H9 (cell line): ENCODE results near the gene PITX3. TPM values are rescaled to one million over a fixed set of nuclear protein-coding genes. Genes with fewer than 3 reads are reported as not detected.
"Not testable (repeated sequence)": the region's sequence is repeated elsewhere in the genome, so short reads cannot be mapped to it uniquely, and the experiment has no call there.

Experiments used
- DNase-seq: peaks from one replicate; pipeline ENCODE4 v3.0.0-alpha.2; 2017
- H2AFZ ChIP-seq: one replicate; pipeline ENCODE4 v1.6.1; 2013; ENCODE audit warnings: mild to moderate bottlenecking, low read length, control low read depth, moderate library complexity
- H2AK5ac ChIP-seq: 2 replicates; pipeline ENCODE4 v1.6.1; 2013; ENCODE audit warnings: low read length, control low read depth, mixed read lengths; ENCODE audit not compliant: insufficient read length
- H2BK120ac ChIP-seq: one replicate; pipeline ENCODE4 v1.6.1; 2013; ENCODE audit warnings: low read depth, mild to moderate bottlenecking, low read length, control low read depth, inconsistent platforms; ENCODE audit not compliant: poor library complexity, severe bottlenecking
- H2BK12ac ChIP-seq: 2 replicates; pipeline ENCODE4 v1.6.1; 2013; ENCODE audit warnings: low read length, control low read depth, mixed read lengths, low read depth; ENCODE audit not compliant: insufficient read length
- H2BK15ac ChIP-seq: 2 replicates; pipeline ENCODE4 v1.6.1; 2013; ENCODE audit warnings: low read depth, low read length, control low read depth
- H2BK20ac ChIP-seq: one replicate; pipeline ENCODE4 v1.6.1; 2013; ENCODE audit warnings: low read depth, mild to moderate bottlenecking, low read length, control low read depth, inconsistent platforms; ENCODE audit not compliant: poor library complexity, severe bottlenecking
- H2BK5ac ChIP-seq: 2 replicates; pipeline ENCODE4 v1.6.1; 2013; ENCODE audit warnings: low read length, control low read depth, mixed read lengths; ENCODE audit not compliant: insufficient read length
- H3K14ac ChIP-seq: 2 replicates; pipeline ENCODE4 v1.6.1; 2013; ENCODE audit warnings: low read length, control low read depth; ENCODE audit not compliant: insufficient read depth
- H3K18ac ChIP-seq: 2 replicates; pipeline ENCODE4 v1.6.1; 2013; ENCODE audit warnings: low read depth, mild to moderate bottlenecking, mixed read lengths, low read length, control low read depth; ENCODE audit not compliant: insufficient read length
- H3K23ac ChIP-seq: 2 replicates; pipeline ENCODE4 v1.6.1; 2013; ENCODE audit warnings: low read length, control low read depth, mixed read lengths, low read depth; ENCODE audit not compliant: insufficient read length
- H3K23me2 ChIP-seq: 2 replicates; pipeline ENCODE4 v1.6.1; 2013; ENCODE audit warnings: low read depth, mild to moderate bottlenecking, mixed read lengths, low read length, control low read depth; ENCODE audit not compliant: insufficient read length, poor library complexity, severe bottlenecking
- H3K27ac ChIP-seq: 2 replicates; pipeline ENCODE4 v1.5.1; 2013; ENCODE audit warnings: low read length, control low read depth, mixed read lengths, low read depth; ENCODE audit not compliant: insufficient read length
- H3K27me3 ChIP-seq: 2 replicates; pipeline ENCODE4 v1.6.1; 2013; ENCODE audit warnings: low read length, control low read depth, inconsistent platforms; ENCODE audit not compliant: insufficient read depth
- H3K4ac ChIP-seq: 2 replicates; pipeline ENCODE4 v1.6.1; 2013; ENCODE audit warnings: low read depth, mild to moderate bottlenecking, control low read depth, inconsistent platforms, low read length, moderate library complexity
- H3K4me1 ChIP-seq: 2 replicates; pipeline ENCODE4 v1.6.1; 2013; ENCODE audit warnings: low read length, control low read depth, inconsistent platforms; ENCODE audit not compliant: insufficient read depth
- H3K4me2 ChIP-seq: 2 replicates; pipeline ENCODE4 v1.6.1; 2013; ENCODE audit warnings: low read length, control low read depth, mixed read lengths; ENCODE audit not compliant: insufficient read length, insufficient read depth
- H3K56ac ChIP-seq: 2 replicates; pipeline ENCODE4 v1.6.1; 2013; ENCODE audit warnings: low read depth, mild to moderate bottlenecking, mixed read lengths, low read length, control low read depth; ENCODE audit not compliant: insufficient read length
- H3K79me1 ChIP-seq: 2 replicates; pipeline ENCODE4 v1.6.1; 2013; ENCODE audit warnings: low read depth, mild to moderate bottlenecking, moderate library complexity, low read length, control low read depth, inconsistent platforms; ENCODE audit not compliant: insufficient read depth, poor library complexity, severe bottlenecking
- H3K79me2 ChIP-seq: 2 replicates; pipeline ENCODE4 v1.6.1; 2013; ENCODE audit warnings: low read length, control low read depth, inconsistent platforms; ENCODE audit not compliant: insufficient read depth
- H3K9ac ChIP-seq: 2 replicates; pipeline ENCODE4 v1.6.1; 2013; ENCODE audit warnings: low read length, control low read depth, mixed read lengths; ENCODE audit not compliant: insufficient read length; ENCODE audit errors: extremely low read depth
- H3K9me3 ChIP-seq: one replicate; pipeline ENCODE4 v1.6.1; 2013; ENCODE audit warnings: low read depth, low read length, inconsistent platforms; ENCODE audit not compliant: control insufficient read depth
- H3T11ph ChIP-seq: one replicate; pipeline ENCODE4 v1.6.1; 2013; ENCODE audit warnings: mild to moderate bottlenecking, low read length, control low read depth, inconsistent platforms
- H4K20me1 ChIP-seq: one replicate; pipeline ENCODE4 v1.6.1; 2013; ENCODE audit not compliant: control insufficient read depth, insufficient read length, insufficient read depth
- H4K5ac ChIP-seq: 2 replicates; pipeline ENCODE4 v1.6.1; 2013; ENCODE audit warnings: low read depth, mild to moderate bottlenecking, mixed read lengths, low read length, control low read depth; ENCODE audit not compliant: insufficient read length
- H4K8ac ChIP-seq: replicated peaks from 2 replicates; pipeline ENCODE4 v1.6.1; 2013; ENCODE audit warnings: low read length, control low read depth, mixed read lengths, low read depth; ENCODE audit not compliant: insufficient read length
- H4K91ac ChIP-seq: 2 replicates; pipeline ENCODE4 v1.6.1; 2013; ENCODE audit warnings: low read depth, mild to moderate bottlenecking, moderate library complexity, mixed read lengths, low read length, control low read depth; ENCODE audit not compliant: insufficient read length
- H3K27ac Mint-ChIP-seq, 3 experiments: 2 replicates in 2 of 3; 3 replicates in 1 of 3; pipeline ENCODE4 v1.8.0; 2020 to 2021; ENCODE audit warnings: mixed read lengths in 3 of 3, mild to moderate bottlenecking in 1 of 3, moderate library complexity in 1 of 3
- H3K27me3 Mint-ChIP-seq: 2 replicates; pipeline ENCODE4 v1.8.0; 2021; ENCODE audit warnings: low read depth, mild to moderate bottlenecking, moderate library complexity, mixed read lengths
- H3K36me3 Mint-ChIP-seq, 3 experiments: 2 replicates in 2 of 3; 3 replicates in 1 of 3; pipeline ENCODE4 v1.8.0; 2020 to 2021; ENCODE audit warnings: low read depth in 3 of 3, mixed read lengths in 3 of 3; ENCODE audit not compliant: insufficient read depth in 1 of 3
- H3K4me1 Mint-ChIP-seq, 2 experiments: 2 replicates each; pipeline ENCODE4 v1.8.0; 2020; ENCODE audit warnings: mixed read lengths in 2 of 2
- H3K4me3 Mint-ChIP-seq, 2 experiments: 2 replicates in 1 of 2; 3 replicates in 1 of 2; pipeline ENCODE4 v1.8.0; 2020 to 2021; ENCODE audit warnings: mild to moderate bottlenecking in 2 of 2, mixed read lengths in 2 of 2, moderate library complexity in 1 of 2
- H3K9me3 Mint-ChIP-seq, 2 experiments: 2 replicates in 1 of 2; 3 replicates in 1 of 2; pipeline ENCODE4 v1.8.0; 2020; ENCODE audit warnings: mild to moderate bottlenecking in 2 of 2, mixed read lengths in 2 of 2, moderate library complexity in 1 of 2
- WGBS: extraction: QIAGEN DNeasy Blood & Tissue Kit; methylation state at CpG from one replicate; pipeline ENCODE4 v1.1.7; 2013; ENCODE audit warnings: missing lambda C conversion rate, low lambda C conversion rate, mixed read lengths; ENCODE audit not compliant: insufficient read length; ENCODE audit errors: extremely low coverage; 5-methylcytosine and 5-hydroxymethylcytosine counted together
- total RNA-seq: library from RNA; stranded (reverse); gene quantifications from 2 replicates; pipeline ENCODE4 v1.2.1, GENCODE V29; 2021
- TF ChIP-seq, protein P1 (sequence below): fragments of 200-600 bp; sonication (generic); conservative IDR thresholded peaks from 3 replicates; pipeline ENCODE4 v1.8.0; 2021; ENCODE audit warnings: antibody characterized with exemption, mild to moderate bottlenecking

Gene PITX3
- total RNA-seq, 1 experiment from 2014 or later: not detected

DNA sequence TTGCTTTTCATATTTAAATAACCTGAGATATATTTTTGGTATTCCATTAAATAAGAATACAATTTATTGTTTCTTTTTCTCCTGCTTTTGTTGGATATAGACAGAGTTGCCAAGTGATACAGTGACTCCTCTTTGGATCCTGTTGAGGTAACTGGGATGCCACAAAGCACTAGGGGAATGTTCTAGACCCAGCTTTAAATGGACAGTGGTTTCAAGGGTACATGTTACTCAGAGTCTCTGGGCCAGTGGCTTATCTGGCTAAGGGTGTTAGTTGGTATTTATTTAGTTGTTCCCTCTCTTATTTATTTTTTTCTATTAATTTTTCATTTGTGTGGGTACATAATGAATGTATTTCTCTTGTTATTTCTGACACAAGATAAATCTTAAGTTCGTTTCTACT is 13.1 kb upstream of the PITX3 start:
- H3K56ac ChIP-seq: no peak overlapping the region
- no peaks in the 10 kb centered on the region for H3K27me3 ChIP-seq
- TF ChIP-seq, protein P1, sequence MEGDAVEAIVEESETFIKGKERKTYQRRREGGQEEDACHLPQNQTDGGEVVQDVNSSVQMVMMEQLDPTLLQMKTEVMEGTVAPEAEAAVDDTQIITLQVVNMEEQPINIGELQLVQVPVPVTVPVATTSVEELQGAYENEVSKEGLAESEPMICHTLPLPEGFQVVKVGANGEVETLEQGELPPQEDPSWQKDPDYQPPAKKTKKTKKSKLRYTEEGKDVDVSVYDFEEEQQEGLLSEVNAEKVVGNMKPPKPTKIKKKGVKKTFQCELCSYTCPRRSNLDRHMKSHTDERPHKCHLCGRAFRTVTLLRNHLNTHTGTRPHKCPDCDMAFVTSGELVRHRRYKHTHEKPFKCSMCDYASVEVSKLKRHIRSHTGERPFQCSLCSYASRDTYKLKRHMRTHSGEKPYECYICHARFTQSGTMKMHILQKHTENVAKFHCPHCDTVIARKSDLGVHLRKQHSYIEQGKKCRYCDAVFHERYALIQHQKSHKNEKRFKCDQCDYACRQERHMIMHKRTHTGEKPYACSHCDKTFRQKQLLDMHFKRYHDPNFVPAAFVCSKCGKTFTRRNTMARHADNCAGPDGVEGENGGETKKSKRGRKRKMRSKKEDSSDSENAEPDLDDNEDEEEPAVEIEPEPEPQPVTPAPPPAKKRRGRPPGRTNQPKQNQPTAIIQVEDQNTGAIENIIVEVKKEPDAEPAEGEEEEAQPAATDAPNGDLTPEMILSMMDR: no peak
- no peak overlapping the region for H3K4ac ChIP-seq
- no peak overlapping the region for H3K23ac ChIP-seq
- H2AFZ ChIP-seq: no peak overlapping the region
- no peak overlapping the region for H2BK12ac ChIP-seq
- no peak overlapping the region for H3K9ac ChIP-seq
- Mint-ChIP-seq H3K27me3 (no peaks in the 10 kb centered on the region), H3K4me1 (no peaks in the 10 kb centered on the region), H3K4me3 (no peak overlapping the region), H3K9me3 (no peaks in the 10 kb centered on the region), H3K36me3 (peaks cover 0 to 2% (median 2%) of the 10 kb centered on the region in 3 experiments; a peak in 4 of 7 replicates), H3K27ac (no peak overlapping the region)
- H2AK5ac ChIP-seq: no peak overlapping the region
- DNase-seq: no peak
- H4K91ac ChIP-seq: no peak overlapping the region
- no peak overlapping the region for H2BK20ac ChIP-seq
- H3K79me1 ChIP-seq: peaks cover 3% of the 10 kb centered on the region
- no CpG with 5 or more reads among the region's 1 CpG for WGBS
- H2BK5ac ChIP-seq: no peak overlapping the region
- H4K20me1 ChIP-seq: no peaks in the 10 kb centered on the region
- no peak overlapping the region for H3K4me2 ChIP-seq
- H3T11ph ChIP-seq: no peak overlapping the region
- H3K14ac ChIP-seq: no peak overlapping the region
- no peak overlapping the region for H4K5ac ChIP-seq
- H3K79me2 ChIP-seq: no peaks in the 10 kb centered on the region; the same call in 1 of the 2 replicates
- no peaks in the 10 kb centered on the region for H3K9me3 ChIP-seq
- H3K4me1 ChIP-seq: no peaks in the 10 kb centered on the region
- H2BK15ac ChIP-seq: no peak overlapping the region
- no peak overlapping the region for H3K18ac ChIP-seq
- H2BK120ac ChIP-seq: no peak overlapping the region
- H3K23me2 ChIP-seq: no peaks in the 10 kb centered on the region
- H4K8ac ChIP-seq: no peak overlapping the region
- H3K27ac ChIP-seq: no peak overlapping the region

DNA sequence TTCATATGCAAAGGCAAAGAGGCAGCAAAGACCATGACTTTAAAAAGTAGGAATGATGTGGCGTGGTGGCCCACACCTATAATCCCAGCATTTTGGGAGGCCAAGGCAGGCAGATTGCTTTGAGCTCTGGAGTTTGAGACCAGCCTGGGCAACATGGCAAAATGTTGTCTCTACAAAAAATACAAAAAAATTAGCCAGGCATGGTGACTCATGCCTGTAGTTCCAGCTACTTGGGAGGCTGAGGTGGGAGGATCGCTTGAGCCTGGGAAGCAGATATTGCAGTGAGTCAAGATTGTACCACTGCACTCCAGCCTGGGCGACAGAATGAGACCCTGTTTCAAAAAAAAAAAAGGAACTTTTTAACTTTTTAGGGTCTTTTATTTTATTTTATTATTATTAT is 11.2 kb upstream of the PITX3 start:
- H3K9me3 Mint-ChIP-seq, H3K27me3 ChIP-seq, H3K14ac ChIP-seq, H4K20me1 ChIP-seq, DNase-seq, H3K4me1 ChIP-seq, H2BK120ac ChIP-seq, H2AFZ ChIP-seq, H3K4me2 ChIP-seq, H3T11ph ChIP-seq, H3K56ac ChIP-seq, H4K8ac ChIP-seq, H3K27ac Mint-ChIP-seq, H2BK15ac ChIP-seq, H4K91ac ChIP-seq, H3K27ac ChIP-seq, H3K4ac ChIP-seq, H3K27me3 Mint-ChIP-seq, H4K5ac ChIP-seq, H3K36me3 Mint-ChIP-seq, H3K79me1 ChIP-seq, H3K79me2 ChIP-seq, H3K23ac ChIP-seq, H3K23me2 ChIP-seq, H3K9me3 ChIP-seq, H3K4me3 Mint-ChIP-seq, H3K9ac ChIP-seq, H3K18ac ChIP-seq, H2BK12ac ChIP-seq, H2BK20ac ChIP-seq, H3K4me1 Mint-ChIP-seq, H2BK5ac ChIP-seq, H2AK5ac ChIP-seq: not testable (repeated sequence)
- no CpG with 5 or more reads among the region's 3 CpGs for WGBS
